GM12878 (cell line): ENCODE data around the gene EPM2AIP1. TPM values are rescaled to one million over a fixed set of nuclear protein-coding genes. Genes with fewer than 3 reads are reported as not detected.

Experiments
- ATF2 ChIP-seq: IDR thresholded peaks from 2 replicates; pipeline ENCODE4 v1.6.1; 2012; ENCODE audit warnings: low read length, inconsistent platforms
- BCL11A ChIP-seq: IDR thresholded peaks from 2 replicates; pipeline ENCODE4 v1.6.1; 2011; ENCODE audit warnings: low read depth, low read length
- BCLAF1 ChIP-seq: fragments of 450-650 bp; IDR thresholded peaks from 2 replicates; pipeline ENCODE4 v1.6.1; 2017; ENCODE audit warnings: antibody characterized with exemption, mild to moderate bottlenecking, moderate library complexity
- CBFB ChIP-seq: IDR thresholded peaks from 2 replicates; pipeline ENCODE4 v1.6.1; 2016; ENCODE audit warnings: antibody characterized with exemption, low read depth
- CHD2 ChIP-seq: IDR thresholded peaks from 2 replicates; pipeline ENCODE4 v1.6.1; 2011; ENCODE audit warnings: low read depth, low read length, improper control_type of control experiment, borderline replicate concordance
- CHD4 ChIP-seq: fragments of 200-600 bp; sonication (generic); IDR thresholded peaks from 2 replicates; pipeline ENCODE4 v1.6.1; 2016; ENCODE audit warnings: mild to moderate bottlenecking
- CREB1 ChIP-seq: IDR thresholded peaks from 2 replicates; pipeline ENCODE4 v1.6.1; 2012; ENCODE audit warnings: low read depth, mild to moderate bottlenecking, inconsistent platforms
- EED ChIP-seq: sonication (generic); IDR thresholded peaks from 2 replicates; pipeline ENCODE4 v1.6.1; 2016; ENCODE audit warnings: antibody characterized with exemption, low read depth
- FOXM1 ChIP-seq: IDR thresholded peaks from 2 replicates; pipeline ENCODE4 v1.6.1; 2012; ENCODE audit warnings: low read depth, mild to moderate bottlenecking, inconsistent platforms, low read length, moderate library complexity
- HDAC2 ChIP-seq: fragments of 200-600 bp; sonication (generic); IDR thresholded peaks from 2 replicates; pipeline ENCODE4 v1.6.1; 2017
- HDAC6 ChIP-seq: fragments of 200-600 bp; sonication (generic); IDR thresholded peaks from one replicate; pipeline ENCODE4 v1.8.0; 2017; ENCODE audit warnings: antibody characterized with exemption; ENCODE audit not compliant: unreplicated experiment
- HDGF ChIP-seq: fragments of 450-650 bp; IDR thresholded peaks from 2 replicates; pipeline ENCODE4 v1.6.1; 2016; ENCODE audit warnings: antibody characterized with exemption
- LARP7 ChIP-seq: fragments of 450-650 bp; IDR thresholded peaks from 2 replicates; pipeline ENCODE4 v1.6.1; 2017; ENCODE audit warnings: mild to moderate bottlenecking
- MXI1 ChIP-seq: fragments of 150-350 bp; IDR thresholded peaks from 2 replicates; pipeline ENCODE4 v1.6.1; 2011; ENCODE audit warnings: low read depth, mild to moderate bottlenecking, inconsistent platforms, low read length, improper control_type of control experiment
- NFYA ChIP-seq: IDR thresholded peaks from 2 replicates; pipeline ENCODE4 v1.6.1; 2011; ENCODE audit warnings: low read depth, mild to moderate bottlenecking, low read length, improper control_type of control experiment, borderline replicate concordance
- NFYB ChIP-seq: IDR thresholded peaks from 2 replicates; pipeline ENCODE4 v1.6.1; 2011; ENCODE audit warnings: low read depth, mild to moderate bottlenecking, low read length, improper control_type of control experiment, moderate library complexity; ENCODE audit not compliant: insufficient read depth
- POU2F2 ChIP-seq: IDR thresholded peaks from 3 replicates; pipeline ENCODE4 v1.6.1; 2011; ENCODE audit warnings: low read depth, mild to moderate bottlenecking, low read length, borderline replicate concordance
- RBBP5 ChIP-seq: fragments of 200-600 bp; sonication (generic); conservative IDR thresholded peaks from 2 replicates; pipeline ENCODE4 v1.6.1; 2016
- RCOR1 ChIP-seq: conservative IDR thresholded peaks from 2 replicates; pipeline ENCODE4 v1.6.1; 2012; ENCODE audit warnings: low read depth, low read length, improper control_type of control experiment
- RUNX3 ChIP-seq: IDR thresholded peaks from 2 replicates; pipeline ENCODE4 v1.6.1; 2012; ENCODE audit warnings: low read length, inconsistent platforms
- SIN3A ChIP-seq: IDR thresholded peaks from 2 replicates; pipeline ENCODE4 v1.6.1; 2012; ENCODE audit warnings: low read depth, low read length, improper control_type of control experiment
- SIX5 ChIP-seq: IDR thresholded peaks from 2 replicates; pipeline ENCODE4 v1.6.1; 2011; ENCODE audit warnings: mild to moderate bottlenecking, low read depth, low read length, moderate library complexity; ENCODE audit not compliant: severe bottlenecking
- STAT3 ChIP-seq: IDR thresholded peaks from 2 replicates; pipeline ENCODE4 v1.6.1; 2011; ENCODE audit warnings: low read depth, low read length, improper control_type of control experiment
- TARDBP ChIP-seq: IDR thresholded peaks from 2 replicates; pipeline ENCODE4 v1.6.1; 2016; ENCODE audit warnings: borderline replicate concordance
- TCF12 ChIP-seq: IDR thresholded peaks from 2 replicates; pipeline ENCODE4 v1.6.1; 2011; ENCODE audit warnings: low read depth, mild to moderate bottlenecking, low read length
- YBX1 ChIP-seq: fragments of 450-650 bp; IDR thresholded peaks from 2 replicates; pipeline ENCODE4 v1.6.1; 2016; ENCODE audit warnings: antibody characterized with exemption
- YY1 ChIP-seq: IDR thresholded peaks from 2 replicates; pipeline ENCODE4 v1.6.1; 2011; ENCODE audit warnings: low read depth, mild to moderate bottlenecking, low read length
- ZNF217 ChIP-seq: fragments of 450-650 bp; IDR thresholded peaks from 2 replicates; pipeline ENCODE4 v1.6.1; 2017; ENCODE audit warnings: antibody characterized with exemption, mild to moderate bottlenecking
- polyA plus RNA-seq, 11 experiments: library from polyadenylated mRNA; depleted of rRNA in 4 of 11; unstranded in 6 of 11; stranded (reverse) in 5 of 11; fragments of >200 nt; fragmentation: Nextera tagmentation in 4 of 11; fragmentation: Illumina TruSeq in 1 of 11; extraction: Ambion mirVana in 4 of 11; extraction: Trizol in 1 of 11; gene quantifications; 1 replicate in 1 of 11; 2 replicates in 10 of 11; pipeline versions ENCODE4 v1.2.1 to v1.2.3, GENCODE V29; 2011 to 2016; ENCODE audit warnings: inconsistent platforms in 2 of 11, missing spikeins in 2 of 11, low read depth in 1 of 11
- total RNA-seq, 4 experiments: library from RNA; depleted of rRNA in 3 of 4; stranded (reverse); fragments of >200 nt in 3 of 4; fragmentation: Illumina TruSeq in 1 of 4; extraction: Trizol in 1 of 4; gene quantifications; 2 replicates each; pipeline versions ENCODE4 v1.2.1 to v1.2.3, GENCODE V29; 2013 to 2021

The EPM2AIP1 gene
- total and polyA plus RNA-seq, 10 of the 15 experiments (the other 5 are each of a cell fraction or from before 2014, with no cell fraction given), result 5.5 to 31.9 (median 21.8) TPM

- TF ChIP-seq ATF2, result peak; percentile 51
- TF ChIP-seq NFYA, result peak; percentile 57; the same call in 1 of the 2 replicates
- peak; percentile 94 for TF ChIP-seq CHD2
- TF ChIP-seq FOXM1, result peak; percentile 21; the same call in 1 of the 2 replicates
- TF ChIP-seq SIX5, result peak; percentile 23
- peak; percentile 63 for TF ChIP-seq HDAC6
- TF ChIP-seq TARDBP, result no peak
- TF ChIP-seq NFYB, result peak; percentile 96
- no peak for TF ChIP-seq RCOR1
- TF ChIP-seq RBBP5, result no peak
- TF ChIP-seq LARP7, result no peak
- TF ChIP-seq YBX1, result no peak
- no peak for TF ChIP-seq BCLAF1
- peak; percentile 96 for TF ChIP-seq YY1
- no peak for TF ChIP-seq STAT3
- peak; percentile 71; the same call in 2 of the 3 replicates for TF ChIP-seq POU2F2
- peak; percentile 97 for TF ChIP-seq CREB1
- TF ChIP-seq RUNX3, result peak; percentile 72
- no peak for TF ChIP-seq SIN3A
- TF ChIP-seq ZNF217, result no peak
- TF ChIP-seq TCF12, result no peak
- TF ChIP-seq BCL11A, result no peak
- TF ChIP-seq CBFB, result peak; percentile 36
- TF ChIP-seq MXI1, result peak; percentile 63
- no peak for TF ChIP-seq HDAC2
- no peak for TF ChIP-seq HDGF
- TF ChIP-seq EED, result no peak
- no peak for TF ChIP-seq CHD4
Measured at GRCh38 chr3:36993326-36994283, 674 bp upstream of the EPM2AIP1 start, which contains the start of gene MLH1 (continued).
